Uterus (tissue), 2 donors: ENCODE results near the gene PCGF1.

Source experiments
- POLR2A ChIP-seq, 2 donors: fragments of 450-650 bp; IDR thresholded peaks; one replicate each; pipeline ENCODE4 v1.6.1; 2016; ENCODE audit warnings: antibody characterized with exemption in 2 of 2, mild to moderate bottlenecking in 1 of 2, moderate library complexity in 1 of 2
- TF ChIP-seq, protein P1 (sequence below), 4 experiments: fragments of 200-600 bp in 2 of 4; fragments of 450-650 bp in 2 of 4; sonication (generic) in 2 of 4; IDR thresholded peaks; one replicate each; pipeline ENCODE4 v1.5.1; 2016 to 2019; ENCODE audit warnings: antibody characterized with exemption in 4 of 4, mild to moderate bottlenecking in 2 of 4, moderate library complexity in 1 of 4

DNA sequence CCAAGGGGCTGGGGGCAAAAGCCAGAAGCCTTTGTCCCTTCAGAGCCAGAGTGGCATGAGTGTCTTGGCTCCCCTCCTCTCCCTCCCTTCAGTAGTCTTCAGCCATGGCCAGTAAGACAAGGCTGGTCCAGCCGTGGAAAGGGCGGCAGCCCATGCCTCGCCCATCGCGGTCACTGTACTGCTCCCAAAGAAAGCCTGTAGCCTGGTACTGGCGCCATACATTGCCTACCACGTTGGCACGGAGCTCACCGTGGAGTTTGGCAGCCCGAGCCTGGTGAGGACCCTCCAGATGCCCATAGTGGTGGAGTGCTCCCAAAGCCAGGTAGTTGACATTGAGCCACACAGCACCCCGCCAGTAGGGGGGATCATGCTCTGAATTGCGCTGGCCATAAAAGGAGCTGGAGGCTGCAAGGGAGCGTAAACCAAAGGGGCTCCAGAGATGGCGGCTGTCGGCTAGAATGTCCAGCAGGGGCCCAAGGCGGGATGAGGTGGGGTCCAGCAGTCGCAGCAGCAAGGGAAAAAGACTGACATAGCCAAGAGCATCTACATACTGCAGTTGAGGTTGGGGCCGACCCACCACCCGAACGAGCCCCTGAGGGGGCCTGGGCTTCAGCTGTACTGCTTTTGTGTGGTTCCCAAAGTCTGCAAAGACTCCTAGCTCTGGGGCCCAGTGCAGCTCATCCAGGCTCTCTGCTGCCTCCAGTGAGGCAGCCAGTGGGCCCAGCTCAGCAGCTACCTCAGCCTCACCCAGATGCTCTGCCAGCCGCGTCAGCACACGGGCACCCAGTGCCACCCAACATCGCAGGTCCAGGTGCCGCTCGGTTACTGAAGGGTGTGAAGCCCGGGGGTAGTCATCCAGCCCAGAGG, 46.1 kb downstream of the PCGF1 start:
- TF ChIP-seq, protein P1, sequence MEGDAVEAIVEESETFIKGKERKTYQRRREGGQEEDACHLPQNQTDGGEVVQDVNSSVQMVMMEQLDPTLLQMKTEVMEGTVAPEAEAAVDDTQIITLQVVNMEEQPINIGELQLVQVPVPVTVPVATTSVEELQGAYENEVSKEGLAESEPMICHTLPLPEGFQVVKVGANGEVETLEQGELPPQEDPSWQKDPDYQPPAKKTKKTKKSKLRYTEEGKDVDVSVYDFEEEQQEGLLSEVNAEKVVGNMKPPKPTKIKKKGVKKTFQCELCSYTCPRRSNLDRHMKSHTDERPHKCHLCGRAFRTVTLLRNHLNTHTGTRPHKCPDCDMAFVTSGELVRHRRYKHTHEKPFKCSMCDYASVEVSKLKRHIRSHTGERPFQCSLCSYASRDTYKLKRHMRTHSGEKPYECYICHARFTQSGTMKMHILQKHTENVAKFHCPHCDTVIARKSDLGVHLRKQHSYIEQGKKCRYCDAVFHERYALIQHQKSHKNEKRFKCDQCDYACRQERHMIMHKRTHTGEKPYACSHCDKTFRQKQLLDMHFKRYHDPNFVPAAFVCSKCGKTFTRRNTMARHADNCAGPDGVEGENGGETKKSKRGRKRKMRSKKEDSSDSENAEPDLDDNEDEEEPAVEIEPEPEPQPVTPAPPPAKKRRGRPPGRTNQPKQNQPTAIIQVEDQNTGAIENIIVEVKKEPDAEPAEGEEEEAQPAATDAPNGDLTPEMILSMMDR (IDR thresholded peaks at IDR 0.05), result no peak
- no peak for TF ChIP-seq POLR2A (IDR thresholded peaks at IDR 0.05)
